Lung (tissue), 12 donors: ENCODE data around the gene FAM50B. TPM values are rescaled to one million over a fixed set of nuclear protein-coding genes. Genes with fewer than 3 reads are reported as not detected.

ENCODE experiments used
- ATAC-seq: fragments of 200-7000 bp; cut with Tn5 transposase; one replicate; pipeline ENCODE4 v1.9.1; 2020; ENCODE audit warnings: moderate number of reproducible peaks; ENCODE audit not compliant: insufficient read depth, low FRiP score
- DNase-seq, 3 donors: peaks; one replicate each; pipeline ENCODE4 v3.0.0-alpha.2; 2013 to 2017
- H3K27ac ChIP-seq, 2 donors: one replicate each; pipeline ENCODE4 v1.5.1; 2013; ENCODE audit warnings: mild to moderate bottlenecking in 2 of 2, moderate library complexity in 2 of 2, control low read depth in 1 of 2, inconsistent platforms in 1 of 2, low read depth in 1 of 2, low read length in 1 of 2
- H3K27me3 ChIP-seq, 3 donors: one replicate each; pipeline ENCODE4 v1.5.1; 2013; ENCODE audit warnings: low read length in 2 of 3; ENCODE audit not compliant: control insufficient read depth in 3 of 3, insufficient read depth in 3 of 3
- H3K36me3 ChIP-seq, 4 donors: one replicate each; pipeline ENCODE4 v1.5.1; 2013; ENCODE audit warnings: low read length in 4 of 4, mild to moderate bottlenecking in 1 of 4, moderate library complexity in 1 of 4; ENCODE audit not compliant: control insufficient read depth in 4 of 4, insufficient read depth in 4 of 4
- H3K4me1 ChIP-seq, 5 donors: one replicate each; pipeline ENCODE4 v1.5.1; 2013; ENCODE audit warnings: low read length in 5 of 5, mild to moderate bottlenecking in 2 of 5, moderate library complexity in 1 of 5; ENCODE audit not compliant: control insufficient read depth in 5 of 5, insufficient read depth in 5 of 5
- H3K4me3 ChIP-seq: one replicate; pipeline ENCODE4 v1.5.1; 2013; ENCODE audit warnings: mild to moderate bottlenecking, control low read depth, moderate library complexity
- H3K9ac ChIP-seq, 2 donors: one replicate each; pipeline ENCODE4 v1.5.1; 2013; ENCODE audit warnings: low read length in 2 of 2, control low read depth in 1 of 2; ENCODE audit not compliant: insufficient read depth in 1 of 2
- H3K9me3 ChIP-seq, 4 donors: one replicate each; pipeline ENCODE4 v1.5.1; 2013; ENCODE audit warnings: low read length in 3 of 4, mild to moderate bottlenecking in 1 of 4, moderate library complexity in 1 of 4; ENCODE audit not compliant: control insufficient read depth in 4 of 4, insufficient read depth in 3 of 4
- CTCF ChIP-seq: IDR thresholded peaks from 2 replicates; pipeline ENCODE4 v1.5.1; 2012; ENCODE audit warnings: mild to moderate bottlenecking; ENCODE audit errors: control extremely low read depth, extremely low read depth
- WGBS, 2 donors: extraction: QIAGEN DNeasy Blood & Tissue Kit; methylation state at CpG; one replicate each; pipeline ENCODE4 v1.1.7; 2013; 5-methylcytosine and 5-hydroxymethylcytosine counted together
- polyA plus RNA-seq, 2 donors: library from polyadenylated mRNA; stranded (reverse); fragments of 200-250 nt; gene quantifications; one replicate each; pipeline ENCODE4 v1.2.1, GENCODE V29; 2013
- total RNA-seq, 2 donors: library from RNA; depleted of rRNA in 1 of 2; stranded (reverse); fragments of >200 nt in 1 of 2; gene quantifications; one replicate each; pipeline ENCODE4 v1.2.1, GENCODE V29; 2014 to 2021
- donor health status: control.
- donor health status: control.
- donor health status: Bipolar disorder and iron deficiency.
- donor health status: healthy.
- donor health status: DM: yes; HTN: yes; CAD: no.

The FAM50B gene
- total and polyA plus RNA-seq, 4 donors: 7.1 to 15.8 (median 11.3) TPM

- H3K9me3 ChIP-seq: peaks cover 0 to 1% (median 0%) of the 10 kb centered on the region in 4 donors
- peak overlapping the region in 1 of 2 donors; percentile 26 for H3K27ac ChIP-seq
- TF ChIP-seq CTCF: no peak
- H3K4me3 ChIP-seq: no peak overlapping the region
- no peak overlapping the region for H3K9ac ChIP-seq
- no peaks in the 10 kb centered on the region for H3K27me3 ChIP-seq
- H3K36me3 ChIP-seq: no peaks in the 10 kb centered on the region
- peak; percentile 34 to 54 (median 44) for DNase-seq
- 25 to 36% methylated on average over 13 of the region's 13 CpGs for WGBS, 2 donors
- peaks cover 0 to 11% (median 0%) of the 10 kb centered on the region in 5 donors for H3K4me1 ChIP-seq
- peak; percentile 40 for ATAC-seq
Measured at GRCh38 chr6:3813150-3813780, 35.9 kb upstream of the FAM50B start.

GRCh38 chr6:3813918-3814317, 35.3 kb upstream of the FAM50B start:
- no peak overlapping the region for H3K4me3 ChIP-seq
- WGBS, 2 donors: 96 to 97% methylated on average over 15 of the region's 15 CpGs
- no peak overlapping the region for H3K27ac ChIP-seq
- no peaks in the 10 kb centered on the region for H3K27me3 ChIP-seq
- H3K9ac ChIP-seq: no peak overlapping the region
- DNase-seq (no peak), ATAC-seq (no peak)
- H3K4me1 ChIP-seq: peaks cover 0 to 8% (median 0%) of the 10 kb centered on the region in 5 donors
- no peak for TF ChIP-seq CTCF
- H3K36me3 ChIP-seq: no peaks in the 10 kb centered on the region
- peaks cover 0 to 1% (median 0%) of the 10 kb centered on the region in 4 donors for H3K9me3 ChIP-seq

GRCh38 chr6:3814539-3814938, 34.6 kb upstream of the FAM50B start:
- no peak for TF ChIP-seq CTCF
- no peak overlapping the region for H3K27ac ChIP-seq
- peaks cover 0 to 3% (median 0%) of the 10 kb centered on the region in 5 donors for H3K4me1 ChIP-seq
- no peak overlapping the region for H3K4me3 ChIP-seq
- ATAC-seq: no peak
- DNase-seq: no peak
- no peaks in the 10 kb centered on the region for H3K36me3 ChIP-seq
- 92 to 96% methylated on average over 2 of the region's 2 CpGs for WGBS, 2 donors
- peaks cover 0 to 1% (median 0%) of the 10 kb centered on the region in 4 donors for H3K9me3 ChIP-seq
- H3K9ac ChIP-seq: no peak overlapping the region
- no peaks in the 10 kb centered on the region for H3K27me3 ChIP-seq
